SK-N-SH (cell line): Measurements from ENCODE around the gene KLC1. TPM values are rescaled to one million over a fixed set of nuclear protein-coding genes. Genes with fewer than 3 reads are reported as not detected.

ENCODE experiments used
- CTCF ChIA-PET: fragments of 300-600, 350-600 bp; formaldehyde crosslinking; extraction: SDS; loops from one replicate; lab custom pipeline; 2021; lab: Yijun Ruan, JAX
- POLR2A ChIA-PET: fragments of 350-600 bp; sonication (Branson Sonifier 250); formaldehyde crosslinking; extraction: SDS; loops from one replicate; lab custom pipeline; 2020; ENCODE audit warnings: antibody characterized with exemption, inconsistent platforms; lab: Yijun Ruan, JAX
- DNase-seq: peaks from one replicate; pipeline ENCODE4 v3.0.0; 2012
- H2AFZ ChIP-seq: fragments of 200-600 bp; sonication (generic); 2 replicates; pipeline ENCODE4 v1.8.1; 2016; ENCODE audit warnings: antibody characterized with exemption, mild to moderate bottlenecking, low read depth
- H3F3A ChIP-seq: fragments of 200-600 bp; sonication (generic); replicated peaks from 2 replicates; pipeline ENCODE3; 2016; ENCODE audit warnings: antibody characterized with exemption, mild to moderate bottlenecking; ENCODE audit not compliant: insufficient read depth
- H3K27ac ChIP-seq, 2 experiments: fragments of 200-500 bp in 1 of 2; fragments of 200-600 bp in 1 of 2; sonication (Bioruptor generic) in 1 of 2; sonication (generic), shearing (Covaris generic) in 1 of 2; 2 replicates each; pipeline versions ENCODE4 v1.5.1 to v1.6.1; 2014 to 2016; ENCODE audit warnings: low read depth in 2 of 2, inconsistent platforms in 1 of 2, low read length in 1 of 2, mild to moderate bottlenecking in 1 of 2, mixed read lengths in 1 of 2
- H3K27me3 ChIP-seq: fragments of 200-600 bp; sonication (generic), shearing (Covaris generic); 2 replicates; pipeline ENCODE4 v1.6.1; 2016; ENCODE audit warnings: mixed run types; ENCODE audit not compliant: insufficient read depth
- H3K36me3 ChIP-seq, 2 experiments: fragments of 200-500 bp in 1 of 2; fragments of 200-600 bp in 1 of 2; sonication (Bioruptor generic) in 1 of 2; sonication (generic) in 1 of 2; replicated peaks in 1 of 2; 2 replicates each; pipeline versions ENCODE3 to v1.5.1; 2014 to 2016; ENCODE audit warnings: low read length in 1 of 2, mild to moderate bottlenecking in 1 of 2; ENCODE audit not compliant: insufficient read depth in 2 of 2, control insufficient read depth in 1 of 2
- H3K4me1 ChIP-seq, 2 experiments: fragments of 200-500 bp in 1 of 2; fragments of 200-600 bp in 1 of 2; sonication (Bioruptor generic) in 1 of 2; sonication (generic), shearing (Covaris generic) in 1 of 2; 2 replicates each; pipeline versions ENCODE4 v1.5.1 to v1.6.1; 2014 to 2016; ENCODE audit warnings: low read depth in 1 of 2, low read length in 1 of 2, mixed run types in 1 of 2; ENCODE audit not compliant: insufficient read depth in 2 of 2, control insufficient read depth in 1 of 2
- H3K4me2 ChIP-seq: fragments of 200-600 bp; sonication (generic), shearing (Covaris generic); 2 replicates; pipeline ENCODE4 v1.6.1; 2017; ENCODE audit warnings: mixed run types
- H3K4me3 ChIP-seq, 2 experiments: fragments of 200-500 bp in 1 of 2; fragments of 200-600 bp in 1 of 2; sonication (Bioruptor generic) in 1 of 2; sonication (generic), shearing (Covaris generic) in 1 of 2; 2 replicates each; pipeline versions ENCODE4 v1.5.1 to v1.8.1; 2014 to 2016; ENCODE audit warnings: low read depth in 2 of 2, inconsistent platforms in 1 of 2, low read length in 1 of 2, mild to moderate bottlenecking in 1 of 2, mixed read lengths in 1 of 2, moderate library complexity in 1 of 2
- H3K79me2 ChIP-seq: fragments of 200-600 bp; sonication (generic); 2 replicates; pipeline ENCODE4 v1.8.1; 2017; ENCODE audit warnings: mild to moderate bottlenecking; ENCODE audit not compliant: insufficient read depth
- H3K9ac ChIP-seq: fragments of 200-600 bp; sonication (generic); 2 replicates; pipeline ENCODE4 v1.6.1; 2017; ENCODE audit warnings: mixed run types
- H3K9me2 ChIP-seq: fragments of 200-600 bp; sonication (generic); 2 replicates; pipeline ENCODE4 v1.6.1; 2017; ENCODE audit warnings: mixed run types
- H3K9me3 ChIP-seq: fragments of 200-600 bp; sonication (generic); 2 replicates; pipeline ENCODE4 v1.6.1; 2017; ENCODE audit warnings: mixed run types, mild to moderate bottlenecking, moderate library complexity
- H4K20me1 ChIP-seq: fragments of 200-600 bp; sonication (generic); 2 replicates; pipeline ENCODE4 v1.6.1; 2017; ENCODE audit warnings: mild to moderate bottlenecking, mixed run types; ENCODE audit not compliant: insufficient read depth
- EP300 ChIP-seq, 2 experiments: IDR thresholded peaks; 2 replicates each; pipeline versions ENCODE4 v1.4.0 to v1.6.1; 2012; ENCODE audit warnings: borderline replicate concordance in 1 of 2, low read depth in 1 of 2, low read length in 1 of 2
- EZH2phosphoT487 ChIP-seq: fragments of 200-600 bp; sonication (generic); IDR thresholded peaks from 2 replicates; pipeline ENCODE4 v1.6.1; 2017; ENCODE audit warnings: low read depth, mixed run types, mild to moderate bottlenecking, antibody characterized with exemption, moderate library complexity, borderline replicate concordance
- FOSL2 ChIP-seq: IDR thresholded peaks from 2 replicates; pipeline ENCODE4 v1.4.0; 2012; ENCODE audit warnings: low read depth, mild to moderate bottlenecking, moderate library complexity, borderline replicate concordance
- FOXM1 ChIP-seq: IDR thresholded peaks from 2 replicates; pipeline ENCODE4 v1.4.0; 2012; ENCODE audit warnings: low read depth, mild to moderate bottlenecking
- GATA2 ChIP-seq: sonication (generic); formaldehyde crosslinking; IDR thresholded peaks from 2 replicates; pipeline ENCODE4 v1.5.0; 2020; ENCODE audit warnings: mild to moderate bottlenecking, missing genetic modification reagents
- JUND ChIP-seq: IDR thresholded peaks from 2 replicates; pipeline ENCODE4 v1.4.0; 2012
- MEF2A ChIP-seq: IDR thresholded peaks from 2 replicates; pipeline ENCODE4 v1.4.0; 2012; ENCODE audit warnings: low read depth, borderline replicate concordance
- MXI1 ChIP-seq: IDR thresholded peaks from 2 replicates; pipeline ENCODE4 v1.6.1; 2012; ENCODE audit warnings: mild to moderate bottlenecking, low read depth, low read length, improper control_type of control experiment
- POLR2AphosphoS5 ChIP-seq: IDR thresholded peaks from 2 replicates; pipeline ENCODE4 v1.6.1; 2012; ENCODE audit warnings: low read depth, low read length
- RCOR1 ChIP-seq: fragments of 150-350 bp; IDR thresholded peaks from 2 replicates; pipeline ENCODE4 v1.6.1; 2017; ENCODE audit warnings: antibody characterized with exemption, low read length
- RFX5 ChIP-seq: IDR thresholded peaks from 2 replicates; pipeline ENCODE4 v1.6.1; 2012; ENCODE audit warnings: mild to moderate bottlenecking, improper control_type of control experiment, low read length
- SMC3 ChIP-seq: IDR thresholded peaks from 2 replicates; pipeline ENCODE4 v1.6.1; 2012; ENCODE audit warnings: low read depth, low read length, improper control_type of control experiment
- TAF1 ChIP-seq: IDR thresholded peaks from 2 replicates; pipeline ENCODE4 v1.6.1; 2012; ENCODE audit warnings: low read depth, mild to moderate bottlenecking, low read length, moderate library complexity, borderline replicate concordance
- YY1 ChIP-seq: IDR thresholded peaks from 2 replicates; pipeline ENCODE4 v1.4.0; 2012; ENCODE audit warnings: low read depth, mild to moderate bottlenecking
- WGBS: methylation state at CpG from one replicate; pipeline ENCODE4 v1.1.6; 2017; ENCODE audit warnings: low lambda C conversion rate; 5-methylcytosine and 5-hydroxymethylcytosine counted together
- polyA plus RNA-seq, 3 experiments: library from polyadenylated mRNA; depleted of rRNA; stranded (reverse); fragments of >200 nt; gene quantifications; 2 replicates each; pipeline ENCODE4 v1.2.3, GENCODE V29; 2012

KLC1 gene
- polyA plus RNA-seq, 1 of the 3 experiments (the other 2 are of a cell fraction), result 308 TPM

DNA sequence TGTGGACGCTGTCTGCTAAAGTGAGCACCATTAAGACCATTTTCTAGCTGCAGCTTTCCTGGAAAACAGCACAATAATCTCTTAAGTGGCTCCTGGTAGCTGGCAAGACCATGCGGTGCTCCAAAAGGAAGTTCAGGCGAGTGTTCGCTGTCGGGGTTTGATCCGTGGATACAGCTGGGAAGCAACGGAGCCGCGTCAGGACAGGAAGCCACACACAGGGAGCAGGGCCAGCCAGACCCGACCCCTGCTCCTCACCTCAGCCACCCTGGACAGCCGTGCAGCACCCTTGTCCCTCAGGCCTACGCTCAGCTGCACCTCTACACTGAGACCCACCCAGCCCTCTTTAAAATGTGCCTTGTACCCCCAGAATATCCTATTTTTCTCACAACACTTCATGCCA is 106.0 kb downstream of the KLC1 start:
- Histone ChIP-seq H3K9ac (no peak overlapping the region), H3K9me3 (no peaks in the 10 kb centered on the region), H4K20me1 (no peaks in the 10 kb centered on the region), H3K4me1 (no peaks in the 10 kb centered on the region), H3K36me3 (peaks cover 9 to 59% of the 10 kb centered on the region in 2 experiments), H3K27me3 (no peaks in the 10 kb centered on the region), H2AFZ (no peak overlapping the region), H3K4me2 (no peak overlapping the region), H3K9me2 (no peaks in the 10 kb centered on the region), H3F3A (no peaks in the 10 kb centered on the region), H3K4me3 (no peak overlapping the region), H3K27ac (no peak overlapping the region), H3K79me2 (no peaks in the 10 kb centered on the region)
- POLR2A ChIA-PET, result interaction anchor here (0.6 kb wide), 1 partner anchor 339 kb away, joined by 3 read pairs; no protein-coding TSS in a partner anchor
- 96% methylated on average over 11 of the region's 12 CpGs for WGBS
- CTCF ChIA-PET, result interaction anchor here (1.2 to 1.4 kb wide), 2 partner anchors 10 to 166 kb away, joined by 3 to 4 read pairs; no protein-coding TSS in a partner anchor
- no peak for DNase-seq
- TF ChIP-seq POLR2AphosphoS5 (no peak), EP300 (IDR thresholded peaks at IDR 0.05; ENCODE audit: borderline replicate concordance in 1 of 2, low read depth in 1 of 2, low read length in 1 of 2) (no peak), SMC3 (no peak)

DNA sequence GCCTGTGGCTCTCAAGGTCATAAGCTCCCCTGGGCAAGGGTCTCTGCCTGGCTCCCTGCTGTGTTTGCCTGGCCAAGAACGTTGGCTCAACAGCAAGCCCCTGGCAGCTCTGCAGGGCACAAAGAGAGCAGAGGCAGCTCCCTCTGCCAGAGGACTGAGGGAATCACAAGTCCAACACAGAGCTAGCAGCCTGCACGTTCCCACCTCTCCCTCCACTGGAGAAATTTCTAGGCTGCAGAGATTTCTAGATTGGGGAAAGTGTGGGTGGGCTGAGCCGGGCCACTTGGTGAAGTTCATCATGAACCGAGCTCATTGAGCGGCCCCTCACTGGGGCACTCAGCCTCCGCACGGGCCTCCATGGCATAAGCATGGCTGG is 106.4 kb downstream of the KLC1 start:
- ChIA-PET POLR2A (interaction anchor here (0.6 kb wide), 1 partner anchor 339 kb away, joined by 3 read pairs; no protein-coding TSS in a partner anchor), CTCF (interaction anchor here (0.6 to 1.5 kb wide), 5 partner anchors 9 to 186 kb away, joined by 3 to 4 read pairs (median 3); a partner anchor contains a TSS)
- H3K4me2 ChIP-seq, result no peak overlapping the region
- no peak overlapping the region for H3K4me3 ChIP-seq
- TF ChIP-seq FOXM1 (no peak), RCOR1 (no peak), JUND (no peak)
- H3F3A ChIP-seq, result no peaks in the 10 kb centered on the region
- no peak for DNase-seq
- H2AFZ ChIP-seq, result no peak overlapping the region
- no peaks in the 10 kb centered on the region for H3K4me1 ChIP-seq
- WGBS, result 80% methylated on average over 5 of the region's 7 CpGs
- no peaks in the 10 kb centered on the region for H3K27me3 ChIP-seq
- no peaks in the 10 kb centered on the region for H3K79me2 ChIP-seq
- no peaks in the 10 kb centered on the region for H3K9me3 ChIP-seq
- H3K9ac ChIP-seq, result no peak overlapping the region
- no peaks in the 10 kb centered on the region for H3K9me2 ChIP-seq
- H3K27ac ChIP-seq, result no peak overlapping the region; a peak in 1 of 4 replicates
- no peaks in the 10 kb centered on the region for H4K20me1 ChIP-seq
- H3K36me3 ChIP-seq, result peaks cover 9 to 57% of the 10 kb centered on the region in 2 experiments

DNA sequence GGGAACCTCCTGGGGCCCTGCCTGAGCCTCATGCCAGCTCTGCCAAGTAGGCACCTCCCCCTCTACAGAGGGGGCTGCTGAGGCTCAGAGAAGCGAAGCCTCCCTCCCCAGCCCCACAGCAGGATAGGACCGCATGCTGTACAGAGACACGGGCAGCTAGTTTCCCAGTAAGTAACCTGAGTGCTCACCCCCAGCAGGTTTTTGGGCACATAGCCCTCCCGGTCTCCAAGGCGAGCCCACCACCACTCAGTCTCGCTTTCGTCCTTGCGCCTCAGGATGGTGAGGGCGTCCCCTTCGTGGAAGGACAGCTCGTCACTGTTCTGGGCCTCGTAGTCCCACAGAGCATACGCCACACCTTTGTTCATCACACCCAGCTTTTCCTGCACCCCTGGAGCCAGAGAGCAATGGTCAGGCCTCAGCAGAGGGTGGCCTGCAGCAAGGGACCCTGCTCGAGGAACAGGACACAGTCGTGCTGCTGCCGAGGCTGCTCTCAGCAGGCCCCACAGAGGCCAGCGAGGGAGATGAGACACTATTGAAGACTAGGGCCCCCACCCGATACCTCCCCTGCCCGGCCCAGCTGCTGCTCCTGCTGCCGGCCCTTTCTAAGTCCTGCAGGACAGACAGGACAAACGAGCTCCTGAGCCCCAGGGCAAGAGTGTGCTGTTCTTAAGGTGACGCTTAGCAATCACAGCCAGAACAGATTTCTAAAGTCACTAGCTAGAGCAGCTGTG is 107.0 kb downstream of the KLC1 start:
- Histone ChIP-seq H3K27me3 (no peaks in the 10 kb centered on the region), H3K27ac (no peak overlapping the region; a peak in 1 of 4 replicates), H3K9ac (no peak overlapping the region), H3F3A (no peaks in the 10 kb centered on the region), H3K4me3 (no peak overlapping the region), H3K4me2 (no peak overlapping the region), H4K20me1 (no peaks in the 10 kb centered on the region), H3K79me2 (no peaks in the 10 kb centered on the region), H3K4me1 (no peaks in the 10 kb centered on the region), H3K36me3 (peaks cover 9 to 56% of the 10 kb centered on the region in 2 experiments), H3K9me3 (no peaks in the 10 kb centered on the region), H2AFZ (no peak overlapping the region), H3K9me2 (no peaks in the 10 kb centered on the region)
- no peak for DNase-seq
- ChIA-PET POLR2A (interaction anchor here (0.6 kb wide), 1 partner anchor 338 kb away, joined by 3 read pairs; no protein-coding TSS in a partner anchor), CTCF (interaction anchor here (0.6 to 1.8 kb wide), 7 partner anchors 9 to 283 kb away, joined by 3 to 4 read pairs (median 3); a partner anchor contains a TSS)
- WGBS, result 90% methylated on average over 17 of the region's 22 CpGs
- TF ChIP-seq FOSL2 (no peak), MXI1 (no peak), SMC3 (no peak), RFX5 (no peak), JUND (no peak), EZH2phosphoT487 (no peak), YY1 (no peak), GATA2 (CRISPR knock-in tag) (no peak), TAF1 (no peak), MEF2A (no peak)
